HG02571 (cell line): ENCODE measurements around the gene TBX19.

Experiments
- ATAC-seq: cut with Tn5 transposase; IDR thresholded peaks from one replicate; pipeline ENCODE4 v1.9.1; 2021; ENCODE audit warnings: mild to moderate bottlenecking, moderate library complexity; ENCODE audit not compliant: unreplicated experiment

The TBX19 gene

DNA sequence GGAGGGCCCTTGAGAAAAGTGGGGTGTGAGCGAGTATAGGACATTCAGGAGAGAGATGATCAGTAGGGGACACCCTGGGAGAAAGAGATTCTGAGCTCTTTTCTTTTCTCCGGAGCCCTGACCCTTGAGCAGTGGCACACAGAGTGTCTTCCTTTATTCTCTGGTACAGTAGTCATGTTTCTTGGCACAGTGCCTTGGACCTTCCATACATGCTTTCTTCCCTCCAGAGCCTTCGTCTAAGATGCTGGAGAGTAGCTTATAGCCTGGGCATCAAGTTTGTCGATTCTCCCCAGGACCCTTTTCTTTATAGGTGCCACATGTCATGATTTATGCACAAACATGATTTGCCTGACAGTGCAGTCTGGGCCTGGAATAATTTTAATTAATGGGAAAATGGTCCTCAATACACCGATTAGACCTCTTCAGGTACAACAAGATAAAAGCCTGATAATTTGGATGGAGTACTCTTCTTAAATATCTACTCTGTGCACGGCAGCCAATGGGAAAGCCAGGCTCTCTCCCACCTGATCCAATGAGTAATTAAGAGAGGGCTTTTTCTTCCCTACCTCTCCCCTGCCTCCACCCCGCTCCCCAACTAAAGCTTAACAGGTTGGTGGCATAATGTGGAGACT, at the start of gene TBX19:
TBX19 (plus strand) TSS at position 582 of the 632 bp plus-strand sequence. CDS start 214 bp downstream, outside the sequence.
- ATAC-seq = no peak

- ATAC-seq = no peak
Measured at GRCh38 chr1:168234846-168235547, 45.7 kb upstream of the TBX19 start.

DNA sequence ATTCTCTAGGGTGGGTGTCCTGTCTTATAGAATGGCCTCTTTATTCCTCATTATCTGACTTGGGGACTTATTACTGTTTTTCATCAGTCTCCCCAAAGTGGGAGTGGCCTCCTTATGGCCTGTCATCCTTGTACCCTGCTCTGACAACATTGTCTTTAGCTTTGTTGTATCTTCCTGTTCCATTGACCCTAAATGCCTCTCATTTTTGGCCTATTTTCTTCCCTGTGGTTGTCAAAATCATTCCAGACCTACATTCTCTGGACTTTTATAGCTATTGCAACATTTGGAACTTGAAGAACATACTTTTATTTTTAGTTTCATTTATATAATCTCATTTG, 45.2 kb upstream of the TBX19 start:
- ATAC-seq = no peak

GRCh38 chr1:168235937-168236336, 44.7 kb upstream of the TBX19 start:
- no peak for ATAC-seq

- ATAC-seq = no peak
Measured at GRCh38 chr1:168236836-168237611, 43.7 kb upstream of the TBX19 start.

GRCh38 chr1:168243198-168243597, 37.5 kb upstream of the TBX19 start:
- no peak for ATAC-seq

DNA sequence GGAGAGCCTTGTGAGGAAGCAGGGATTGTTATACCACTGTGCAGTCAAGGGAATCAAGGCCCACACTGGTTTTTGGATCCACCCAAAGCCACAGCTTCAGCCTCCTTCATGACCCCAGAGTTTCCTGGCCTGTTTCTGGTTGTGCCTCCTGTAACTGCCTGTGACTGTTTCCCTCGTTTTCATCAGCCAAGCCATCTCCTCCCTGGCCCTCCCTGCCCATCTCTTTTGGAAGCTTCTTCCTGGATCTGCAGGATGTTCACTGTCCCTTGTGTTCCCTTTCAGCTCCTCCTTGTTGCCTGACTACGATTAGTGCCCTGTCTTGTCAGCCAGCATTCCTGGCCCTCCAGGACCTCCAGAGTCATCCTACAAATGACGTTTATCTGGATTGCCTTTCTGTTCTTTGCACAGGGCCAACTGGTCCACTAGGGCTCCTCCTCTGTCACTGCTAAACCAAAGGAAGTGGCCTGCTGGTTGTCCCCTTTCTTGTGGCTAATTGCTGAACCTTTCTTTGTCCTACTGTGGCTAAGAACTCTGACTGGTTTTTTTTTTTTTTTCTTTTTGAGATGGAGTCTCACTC, 37.0 kb upstream of the TBX19 start:
- ATAC-seq = no peak

DNA sequence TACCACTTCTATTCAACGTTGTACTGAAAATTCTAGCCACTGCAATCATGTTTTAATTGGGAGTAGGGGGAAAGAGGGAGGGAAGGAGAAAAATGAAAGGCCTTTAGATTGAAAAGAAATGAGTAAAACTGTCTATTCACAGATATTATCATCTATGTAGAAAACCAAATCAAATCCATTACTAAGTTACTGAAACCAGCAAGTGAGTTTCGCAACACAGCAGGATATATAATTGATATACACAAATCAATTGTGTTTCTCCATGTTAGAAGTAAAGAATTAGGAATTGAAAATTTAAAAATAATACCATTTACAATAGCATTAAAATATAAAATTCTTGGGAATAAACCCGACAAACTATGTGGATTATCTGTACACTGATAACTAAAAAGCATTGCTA, 35.6 kb upstream of the TBX19 start:
- ATAC-seq = no peak

DNA sequence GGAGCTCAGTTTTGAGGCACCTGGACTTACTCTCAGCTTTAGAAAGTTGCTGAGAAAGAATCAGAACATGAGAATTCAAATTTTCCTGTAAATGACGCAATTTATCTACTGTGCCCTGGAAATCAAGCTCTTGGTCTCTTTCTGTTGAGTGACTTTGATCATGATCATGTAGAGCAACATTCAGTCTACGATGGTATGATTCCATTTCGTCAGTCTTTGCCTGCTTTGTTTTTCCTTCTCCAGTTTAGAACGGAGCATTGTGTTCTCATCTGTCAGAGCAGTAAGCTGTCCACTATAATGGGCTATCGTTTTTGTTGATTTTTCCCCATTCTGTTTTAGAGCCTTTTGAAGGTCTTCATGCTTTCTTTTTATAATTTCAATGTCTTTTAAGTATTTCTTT, 34.2 kb upstream of the TBX19 start:
- no peak for ATAC-seq

DNA sequence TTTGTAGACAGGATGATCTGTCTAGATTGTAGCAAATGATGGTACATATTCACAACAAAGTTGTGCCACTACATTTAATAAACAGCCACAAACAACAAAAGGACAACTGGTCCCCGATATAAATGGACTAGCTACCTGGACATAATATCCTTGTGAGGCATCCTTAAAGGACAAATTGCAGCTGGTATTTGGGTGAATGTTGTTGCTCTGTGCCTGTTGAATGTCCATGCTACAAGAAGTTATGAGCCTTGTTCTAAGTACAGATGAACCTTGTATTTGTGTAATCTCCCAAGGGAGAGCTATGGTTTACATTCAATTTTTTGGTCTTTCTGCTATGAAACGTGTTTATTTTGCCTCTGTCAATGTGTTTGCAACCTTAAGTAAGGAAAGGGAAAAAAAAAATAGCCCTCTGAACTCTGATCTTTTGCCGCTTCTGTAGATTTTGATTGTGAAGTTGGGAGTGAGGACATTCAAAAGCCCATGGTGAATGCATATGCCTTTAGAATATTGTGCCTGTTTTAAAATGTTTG, 28.4 kb upstream of the TBX19 start:
- no peak for ATAC-seq

DNA sequence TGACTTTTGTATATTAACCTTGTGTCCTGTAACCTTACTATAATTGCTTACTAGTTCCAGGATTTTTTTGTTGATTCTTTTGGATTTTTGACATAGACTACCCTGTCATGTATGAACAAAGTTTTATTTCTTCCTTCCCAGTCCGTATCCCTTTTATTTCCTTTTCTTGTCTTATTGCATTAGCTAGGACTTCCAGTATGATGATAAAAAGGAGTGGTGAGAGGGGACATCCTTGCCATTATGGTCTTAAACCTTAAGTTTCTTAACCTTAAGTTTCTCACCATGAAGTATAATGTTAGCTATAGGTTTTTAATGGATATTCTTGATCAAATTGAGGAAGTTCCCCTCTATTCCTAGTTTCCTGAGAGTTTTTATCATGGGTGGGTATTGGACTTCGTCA, 24.5 kb upstream of the TBX19 start:
- no peak for ATAC-seq

- ATAC-seq = no peak
Measured at GRCh38 chr1:168257397-168257796, 23.3 kb upstream of the TBX19 start.

GRCh38 chr1:168259567-168259966, 21.1 kb upstream of the TBX19 start:
- ATAC-seq = no peak

DNA sequence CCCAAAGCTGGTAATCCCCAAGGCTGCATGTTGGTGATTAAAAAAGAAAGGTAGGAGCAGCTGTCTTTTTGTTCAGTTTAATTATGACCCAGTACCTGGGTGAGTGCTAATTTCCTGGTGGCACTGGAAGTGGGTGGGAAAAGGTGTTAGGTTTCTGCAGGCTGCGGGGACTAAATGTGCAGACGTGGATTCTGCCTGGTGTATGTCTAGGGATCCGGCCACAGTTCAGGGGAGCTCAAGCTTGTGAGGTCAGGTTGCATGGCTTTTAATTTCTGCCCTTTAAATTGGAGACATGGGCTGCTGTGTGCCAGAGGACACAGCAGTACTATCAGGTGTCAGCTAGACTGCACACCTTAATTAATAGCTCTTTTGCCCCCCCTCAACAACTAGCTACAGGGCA, 20.3 kb upstream of the TBX19 start:
- no peak for ATAC-seq

DNA sequence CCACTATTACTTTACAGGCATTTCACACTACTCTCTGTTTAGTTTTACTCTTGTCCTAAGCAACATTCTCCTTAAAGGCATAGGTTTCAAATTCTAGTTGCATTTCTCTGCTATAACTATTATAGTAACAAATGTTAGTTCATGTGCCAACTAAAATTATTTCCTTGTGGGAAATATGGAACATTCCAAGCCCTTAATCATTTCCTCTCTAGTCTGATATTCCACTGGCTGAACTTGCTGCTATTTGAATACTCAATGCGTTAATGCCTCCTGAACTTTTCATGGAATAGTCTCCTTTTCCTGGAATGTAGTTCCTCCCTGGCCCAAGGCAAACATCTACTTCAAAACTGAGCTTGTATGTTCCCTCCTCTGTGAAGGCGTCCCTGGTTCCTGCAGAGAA, 19.3 kb upstream of the TBX19 start:
- ATAC-seq = no peak

DNA sequence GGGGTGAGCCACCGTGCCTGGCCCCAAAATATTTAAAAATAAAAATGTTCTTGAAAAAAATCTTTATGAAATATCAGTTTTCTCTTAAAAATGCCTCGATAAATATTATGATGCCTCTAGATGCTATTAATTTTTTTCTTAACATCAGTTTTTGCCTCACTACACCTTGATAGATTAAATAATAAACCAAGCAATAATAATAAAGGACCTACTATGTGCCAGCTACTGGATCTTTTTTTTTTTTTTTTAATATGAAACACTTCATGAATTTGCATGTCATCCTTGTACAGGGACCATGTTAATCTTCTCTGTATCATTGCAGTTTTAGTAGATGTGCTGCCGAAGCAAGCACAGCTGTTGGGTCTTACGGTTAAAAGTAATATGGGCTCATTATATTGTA, 17.5 kb upstream of the TBX19 start:
- no peak for ATAC-seq

- no peak for ATAC-seq
Measured at GRCh38 chr1:168264296-168264695, 16.4 kb upstream of the TBX19 start.

DNA sequence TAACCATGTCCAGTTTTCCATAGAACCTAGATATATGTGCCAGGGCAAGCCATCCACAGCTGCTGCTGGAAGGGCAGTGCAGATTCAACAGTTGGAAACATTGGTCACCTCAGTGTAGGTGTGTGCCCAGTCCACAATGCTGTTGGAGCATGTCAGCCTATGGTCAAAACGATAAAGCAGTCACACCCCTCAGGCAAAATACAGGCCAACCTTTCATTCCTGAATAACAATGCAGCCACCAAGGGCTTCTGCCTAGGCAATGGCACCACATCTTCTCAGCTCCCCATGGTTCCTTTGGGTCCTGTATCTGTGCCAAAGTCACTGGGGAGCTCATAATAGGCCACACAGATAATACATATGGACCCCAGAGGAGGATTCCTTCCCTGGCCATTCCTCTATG, 15.1 kb upstream of the TBX19 start:
- ATAC-seq = no peak

DNA sequence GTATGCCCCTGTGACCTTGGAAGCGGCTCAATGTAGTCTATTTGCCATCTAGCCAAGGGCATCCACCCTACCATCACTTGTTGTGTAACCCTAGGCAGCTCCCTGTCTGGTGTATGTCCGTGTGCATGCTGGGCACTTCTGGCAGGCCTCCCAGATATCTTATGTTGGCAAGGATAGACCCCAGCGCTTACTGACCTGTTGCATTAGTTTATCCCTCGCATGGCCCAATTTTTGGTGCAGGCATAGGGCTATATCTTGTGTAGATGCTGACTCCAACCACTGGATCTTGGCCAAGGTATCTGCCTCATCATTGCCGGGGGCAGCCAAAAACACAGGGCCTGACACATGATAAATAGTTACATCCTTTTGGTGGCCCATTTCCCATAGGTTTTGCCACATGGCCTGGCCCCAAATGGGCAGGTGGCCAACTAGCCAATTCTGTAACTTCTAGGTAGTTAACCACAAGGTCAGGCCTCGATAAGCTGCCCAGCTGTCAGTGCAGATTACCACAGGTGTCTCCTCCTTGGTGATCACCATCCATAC, 14.0 kb upstream of the TBX19 start:
- ATAC-seq = no peak

GRCh38 chr1:168271636-168272035, 9.0 kb upstream of the TBX19 start:
- no peak for ATAC-seq

DNA sequence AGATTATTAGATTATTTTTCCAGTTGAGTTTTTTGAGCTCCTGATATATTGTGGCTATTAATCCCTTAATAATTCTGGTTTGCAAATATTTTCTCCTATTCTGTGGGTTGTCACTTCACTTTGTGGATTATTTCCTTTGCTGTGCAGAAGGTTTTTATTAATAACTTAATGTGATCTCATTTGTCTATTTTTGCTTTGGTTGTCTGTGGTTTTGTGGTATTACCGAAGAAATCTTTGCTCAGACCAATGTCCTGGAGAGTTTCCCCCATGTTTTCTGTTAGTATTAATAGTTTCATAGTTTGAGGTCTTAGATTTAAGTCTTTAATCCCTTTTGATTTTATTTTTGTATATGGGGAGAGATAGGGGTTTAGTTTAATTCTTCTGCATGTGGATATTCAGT, 7.1 kb upstream of the TBX19 start:
- ATAC-seq = no peak
